ENCODE results near the gene ING4. TPM values are rescaled to one million over a fixed set of nuclear protein-coding genes. Genes with fewer than 3 reads are reported as not detected.

ING4 gene
- total RNA-seq, 2 donors from 2014 or later: 75.5 to 78.9 TPM

- peaks cover 23% of the 10 kb centered on the region for H3K27me3 ChIP-seq (replicated peaks; ENCODE audit: insufficient read depth)
- peak within 1 kb of the TSS; percentile 27 to 33 for H3K4me3 ChIP-seq
- no peaks in the 10 kb centered on the region for H3K36me3 ChIP-seq
- H3K9me3 ChIP-seq: no peaks in the 10 kb centered on the region
- H3K27ac ChIP-seq: no peak within 1 kb of the TSS
- DNase-seq (ENCODE audit: low spot score): no peak
- under 1% methylated on average over 15 of the region's 43 CpGs for WGBS
- no peak for TF ChIP-seq POLR2AphosphoS5 (IDR thresholded peaks at IDR 0.05)
- TF ChIP-seq POLR2A (IDR thresholded peaks at IDR 0.05): no peak
- no peak for TF ChIP-seq CTCF (IDR thresholded peaks at IDR 0.05)
- H3K4me1 ChIP-seq (replicated peaks): no peaks in the 10 kb centered on the region
- intact Hi-C loops (cut with DNase I): no loop called here
These were observed 37.7 kb upstream of the ING4 start, which contains the start of gene PIANP for GRCh38 chr12:6700646-6701051. TSS of gene PIANP (minus strand) at chr12:6700815. CDS start at chr12:6698061, 2,754 bp downstream.

- Histone ChIP-seq H3K4me1 (replicated peaks) (no peaks in the 10 kb centered on the region), H3K27me3 (replicated peaks; ENCODE audit: insufficient read depth) (peaks cover 23% of the 10 kb centered on the region), H3K4me3 (peak overlapping the region; percentile 27 to 33), H3K27ac (no peak overlapping the region), H3K36me3 (no peaks in the 10 kb centered on the region), H3K9me3 (no peaks in the 10 kb centered on the region)
- intact Hi-C loops (cut with DNase I): no loop called here
- no peak for TF ChIP-seq CTCF (IDR thresholded peaks at IDR 0.05)
- TF ChIP-seq POLR2A (IDR thresholded peaks at IDR 0.05): no peak
- TF ChIP-seq POLR2AphosphoS5 (IDR thresholded peaks at IDR 0.05): no peak
- no peak for DNase-seq (ENCODE audit: low spot score)
- WGBS: under 1% methylated on average over 64 of the region's 65 CpGs
These were observed 37.2 kb upstream of the ING4 start for GRCh38 chr12:6699989-6700645.

GRCh38 chr12:6699259-6699988, 36.5 kb upstream of the ING4 start:
- H3K4me3 ChIP-seq: peak overlapping the region in 1 of 2 donors; percentile 33
- peaks cover 23% of the 10 kb centered on the region for H3K27me3 ChIP-seq (replicated peaks; ENCODE audit: insufficient read depth)
- H3K36me3 ChIP-seq: no peaks in the 10 kb centered on the region
- intact Hi-C loops (cut with DNase I): no loop called here
- no peak for DNase-seq (ENCODE audit: low spot score)
- H3K9me3 ChIP-seq: no peaks in the 10 kb centered on the region
- 19% methylated on average over 16 of the region's 16 CpGs for WGBS
- TF ChIP-seq POLR2AphosphoS5 (IDR thresholded peaks at IDR 0.05) (no peak), CTCF (IDR thresholded peaks at IDR 0.05) (no peak), POLR2A (IDR thresholded peaks at IDR 0.05) (no peak)
- H3K27ac ChIP-seq: no peak overlapping the region
- H3K4me1 ChIP-seq (replicated peaks): no peaks in the 10 kb centered on the region

- H3K27me3 ChIP-seq (replicated peaks; ENCODE audit: insufficient read depth): peaks cover 21% of the 10 kb centered on the region
- H3K36me3 ChIP-seq: no peaks in the 10 kb centered on the region
- no peak overlapping the region for H3K27ac ChIP-seq
- TF ChIP-seq POLR2AphosphoS5 (IDR thresholded peaks at IDR 0.05) (no peak), POLR2A (IDR thresholded peaks at IDR 0.05) (no peak), CTCF (IDR thresholded peaks at IDR 0.05) (no peak)
- no peak overlapping the region for H3K4me3 ChIP-seq
- no peaks in the 10 kb centered on the region for H3K9me3 ChIP-seq
- DNase-seq (ENCODE audit: low spot score): no peak
- intact Hi-C loops (cut with DNase I): no loop called here
- H3K4me1 ChIP-seq (replicated peaks): no peaks in the 10 kb centered on the region
- 68% methylated on average over 8 of the region's 8 CpGs for WGBS
These were observed 35.6 kb upstream of the ING4 start for GRCh38 chr12:6698352-6699046.
